Measurements from ENCODE around the gene RAPGEF6. TPM values are rescaled to one million over a fixed set of nuclear protein-coding genes. Genes with fewer than 3 reads are reported as not detected.

The RAPGEF6 gene
- total RNA-seq, 4 donors from 2014 or later: 16.7 to 104 (median 22.6) TPM

- no peaks in the 10 kb centered on the region for H3K27me3 ChIP-seq
- no peak overlapping the region for H3K27ac ChIP-seq
- no peaks in the 10 kb centered on the region for H3K4me1 ChIP-seq
- H3K36me3 ChIP-seq: peaks cover 0 to 43% (median 0%) of the 10 kb centered on the region in 3 donors
- no peaks in the 10 kb centered on the region for H3K9me3 ChIP-seq
- no peak for TF ChIP-seq POLR2A (IDR thresholded peaks at IDR 0.05)
- TF ChIP-seq CTCF (IDR thresholded peaks at IDR 0.05): no peak
- no peak overlapping the region for H3K4me3 ChIP-seq
- DNase-seq: no peak
These were observed 19.3 kb upstream of the RAPGEF6 start for GRCh38 chr5:131654309-131654708.

- Histone ChIP-seq H3K36me3 (peaks cover 0 to 76% (median 0%) of the 10 kb centered on the region in 3 donors), H3K4me1 (peaks cover 0 to 4% (median 0%) of the 10 kb centered on the region in 4 donors), H3K9me3 (no peaks in the 10 kb centered on the region), H3K27me3 (no peaks in the 10 kb centered on the region), H3K27ac (no peak overlapping the region), H3K4me3 (no peak overlapping the region)
- no peak for TF ChIP-seq POLR2A (IDR thresholded peaks at IDR 0.05)
- no peak for TF ChIP-seq CTCF (IDR thresholded peaks at IDR 0.05)
- no peak for DNase-seq
These were observed 14.1 kb upstream of the RAPGEF6 start for GRCh38 chr5:131649161-131649560.

GRCh38 chr5:131647048-131647769 lies 12.2 kb upstream of the RAPGEF6 start:
- Histone ChIP-seq H3K27ac (peak overlapping the region in 1 of 4 donors; percentile 60), H3K27me3 (no peaks in the 10 kb centered on the region), H3K4me1 (peaks cover 0 to 4% (median 0%) of the 10 kb centered on the region in 4 donors), H3K9me3 (no peaks in the 10 kb centered on the region), H3K36me3 (peaks cover 0 to 79% (median 0%) of the 10 kb centered on the region in 3 donors), H3K4me3 (peak overlapping the region in 1 of 4 donors; percentile 1)
- no peak for TF ChIP-seq POLR2A (IDR thresholded peaks at IDR 0.05)
- TF ChIP-seq CTCF (IDR thresholded peaks at IDR 0.05): peak in 1 of 6 experiments; percentile 7
- DNase-seq: peak in 1 of 3 donors; percentile 36

- no peaks in the 10 kb centered on the region for H3K9me3 ChIP-seq
- H3K4me1 ChIP-seq: peaks cover 0 to 4% (median 0%) of the 10 kb centered on the region in 4 donors
- peaks cover 0 to 55% (median 0%) of the 10 kb centered on the region in 3 donors for H3K36me3 ChIP-seq
- no peaks in the 10 kb centered on the region for H3K27me3 ChIP-seq
- H3K27ac ChIP-seq: no peak overlapping the region
- no peak overlapping the region for H3K4me3 ChIP-seq
- no peak for TF ChIP-seq CTCF (IDR thresholded peaks at IDR 0.05)
- DNase-seq: peak in 1 of 3 donors; percentile 58
These were observed 9.8 kb upstream of the RAPGEF6 start for GRCh38 chr5:131644822-131645221.

GRCh38 chr5:131644370-131644769 lies 9.3 kb upstream of the RAPGEF6 start:
- Histone ChIP-seq H3K4me1 (peaks cover 0 to 4% (median 0%) of the 10 kb centered on the region in 4 donors), H3K4me3 (no peak overlapping the region), H3K27me3 (no peaks in the 10 kb centered on the region), H3K27ac (no peak overlapping the region), H3K9me3 (no peaks in the 10 kb centered on the region), H3K36me3 (peaks cover 0 to 51% (median 0%) of the 10 kb centered on the region in 3 donors)
- no peak for DNase-seq
- no peak for TF ChIP-seq POLR2A (IDR thresholded peaks at IDR 0.05)
- TF ChIP-seq CTCF (IDR thresholded peaks at IDR 0.05): no peak
